Smooth muscle cell (in vitro differentiated cells): Measurements from ENCODE around the gene ABCA8. TPM values are rescaled to one million over a fixed set of nuclear protein-coding genes. Genes with fewer than 3 reads are reported as not detected.
A peak's percentile ranks its signal among the peaks of the same experiment; 100 is the strongest.

ENCODE experiments used
- DNase-seq: peaks from one replicate; lab custom pipeline; 2025; ENCODE audit not compliant: unreplicated experiment; lab: John Stamatoyannopoulos, UW
- H2AFZ ChIP-seq: fragments of 200-600 bp; sonication (generic); 2 replicates; pipeline ENCODE4 v1.6.0; 2016; ENCODE audit warnings: antibody characterized with exemption, low read depth, mild to moderate bottlenecking
- H3F3A ChIP-seq: fragments of 200-600 bp; sonication (generic); 2 replicates; pipeline ENCODE4 v1.6.0; 2017; ENCODE audit warnings: antibody characterized with exemption, low read depth
- H3K27ac ChIP-seq: fragments of 200-600 bp; sonication (generic); 2 replicates; pipeline ENCODE4 v1.5.1; 2016; ENCODE audit warnings: low read depth, mild to moderate bottlenecking
- H3K27me3 ChIP-seq: fragments of 200-600 bp; sonication (generic); 2 replicates; pipeline ENCODE4 v1.6.1; 2016; ENCODE audit warnings: low read depth, mild to moderate bottlenecking
- H3K36me3 ChIP-seq: fragments of 200-600 bp; sonication (generic); 2 replicates; pipeline ENCODE4 v1.5.1; 2016; ENCODE audit warnings: low read depth
- H3K4me1 ChIP-seq: fragments of 200-600 bp; sonication (generic); 2 replicates; pipeline ENCODE4 v1.5.1; 2016; ENCODE audit warnings: low read depth
- H3K4me2 ChIP-seq: fragments of 200-600 bp; sonication (generic); 2 replicates; pipeline ENCODE4 v1.6.0; 2016; ENCODE audit warnings: mild to moderate bottlenecking
- H3K4me3 ChIP-seq: fragments of 200-600 bp; sonication (generic); 2 replicates; pipeline ENCODE4 v1.5.1; 2016; ENCODE audit warnings: mild to moderate bottlenecking
- H3K79me2 ChIP-seq: fragments of 200-600 bp; sonication (generic); 2 replicates; pipeline ENCODE4 v1.6.0; 2016; ENCODE audit warnings: low read depth, mild to moderate bottlenecking
- H3K9ac ChIP-seq: fragments of 200-600 bp; sonication (generic); 2 replicates; pipeline ENCODE4 v1.6.0; 2016; ENCODE audit warnings: low read depth
- H3K9me3 ChIP-seq: fragments of 200-600 bp; sonication (generic); replicated peaks from 2 replicates; pipeline ENCODE4 v1.5.1; 2016; ENCODE audit warnings: low read depth
- H4K20me1 ChIP-seq: fragments of 200-600 bp; sonication (generic); 2 replicates; pipeline ENCODE4 v1.6.0; 2016; ENCODE audit warnings: low read depth
- WGBS: methylation state at CpG from one replicate; pipeline ENCODE4 v1.1.7; 2016; ENCODE audit warnings: low lambda C conversion rate; 5-methylcytosine and 5-hydroxymethylcytosine counted together
- polyA plus RNA-seq: library from polyadenylated mRNA; unstranded; fragments of >200 nt; fragmentation: Nextera tagmentation; extraction: Ambion mirVana; gene quantifications from 2 replicates; pipeline ENCODE4 v1.2.1, GENCODE V29; 2016
- total RNA-seq: library from RNA; depleted of rRNA; stranded (reverse); fragments of >200 nt; gene quantifications from 2 replicates; pipeline ENCODE4 v1.2.3, GENCODE V29; 2014
- TF ChIP-seq, protein P1 (sequence below): fragments of 200-600 bp; sonication (generic); IDR thresholded peaks from 2 replicates; pipeline ENCODE4 v1.5.1; 2017; ENCODE audit warnings: borderline replicate concordance, mild to moderate bottlenecking, antibody characterized with exemption; ENCODE audit not compliant: insufficient read depth, poor library complexity, severe bottlenecking

The ABCA8 gene
- total and polyA plus RNA-seq, 2 experiments from 2014 or later, result 1.7 to 6.9 TPM

DNA sequence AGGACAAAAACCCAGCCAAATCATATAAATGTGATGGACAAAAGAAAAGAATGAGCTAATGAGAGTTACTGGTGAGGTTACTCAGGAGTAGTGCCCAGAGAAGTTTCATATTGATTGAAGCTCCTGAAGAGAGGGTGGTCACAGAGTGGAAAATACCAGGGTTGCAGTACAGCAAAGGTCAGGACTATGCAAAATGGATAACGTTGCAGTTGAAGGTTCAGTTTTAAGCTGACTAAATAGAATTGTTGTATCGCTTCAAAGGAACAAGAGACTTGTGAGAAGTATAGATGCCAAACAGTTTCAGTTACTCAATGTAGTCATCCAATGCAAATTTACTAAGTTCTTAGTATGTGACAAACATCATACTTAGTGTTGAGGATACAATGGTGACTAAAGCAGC is 47.1 kb downstream of the ABCA8 start:
- WGBS, result 88% methylated on average over 2 of the region's 2 CpGs
- Histone ChIP-seq H3K9me3 (no peaks in the 10 kb centered on the region), H3K36me3 (no peaks in the 10 kb centered on the region), H3K27ac (peak overlapping the region; percentile 87), H3K9ac (peak overlapping the region; percentile 3), H3K4me1 (peaks cover 13% of the 10 kb centered on the region), H3K79me2 (no peaks in the 10 kb centered on the region), H2AFZ (peak overlapping the region; percentile 74), H4K20me1 (no peaks in the 10 kb centered on the region), H3K27me3 (no peaks in the 10 kb centered on the region), H3K4me2 (peak overlapping the region; percentile 71), H3F3A (peaks cover 18% of the 10 kb centered on the region), H3K4me3 (no peak overlapping the region)
- TF ChIP-seq, protein P1, sequence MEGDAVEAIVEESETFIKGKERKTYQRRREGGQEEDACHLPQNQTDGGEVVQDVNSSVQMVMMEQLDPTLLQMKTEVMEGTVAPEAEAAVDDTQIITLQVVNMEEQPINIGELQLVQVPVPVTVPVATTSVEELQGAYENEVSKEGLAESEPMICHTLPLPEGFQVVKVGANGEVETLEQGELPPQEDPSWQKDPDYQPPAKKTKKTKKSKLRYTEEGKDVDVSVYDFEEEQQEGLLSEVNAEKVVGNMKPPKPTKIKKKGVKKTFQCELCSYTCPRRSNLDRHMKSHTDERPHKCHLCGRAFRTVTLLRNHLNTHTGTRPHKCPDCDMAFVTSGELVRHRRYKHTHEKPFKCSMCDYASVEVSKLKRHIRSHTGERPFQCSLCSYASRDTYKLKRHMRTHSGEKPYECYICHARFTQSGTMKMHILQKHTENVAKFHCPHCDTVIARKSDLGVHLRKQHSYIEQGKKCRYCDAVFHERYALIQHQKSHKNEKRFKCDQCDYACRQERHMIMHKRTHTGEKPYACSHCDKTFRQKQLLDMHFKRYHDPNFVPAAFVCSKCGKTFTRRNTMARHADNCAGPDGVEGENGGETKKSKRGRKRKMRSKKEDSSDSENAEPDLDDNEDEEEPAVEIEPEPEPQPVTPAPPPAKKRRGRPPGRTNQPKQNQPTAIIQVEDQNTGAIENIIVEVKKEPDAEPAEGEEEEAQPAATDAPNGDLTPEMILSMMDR, result no peak
- DNase-seq, result no peak

DNA sequence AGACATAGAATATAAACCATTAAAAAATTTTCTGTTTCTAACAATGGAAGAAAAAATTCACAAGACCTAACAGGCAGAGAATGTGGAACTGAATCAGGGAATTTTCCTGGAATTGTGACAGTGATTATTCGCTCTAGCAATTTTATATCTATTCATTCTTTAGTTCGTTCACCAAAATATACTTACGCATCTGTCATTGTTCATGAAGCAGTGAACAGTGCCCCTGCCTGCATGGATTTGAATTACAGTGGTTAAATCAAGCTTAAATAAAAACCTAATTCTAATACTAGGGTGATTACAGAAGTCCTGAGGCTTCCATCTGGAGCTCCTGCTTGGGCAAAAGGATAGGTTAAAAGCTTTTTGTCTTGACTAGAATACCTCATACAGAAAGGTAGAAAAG is 48.6 kb downstream of the ABCA8 start:
- peaks cover 13% of the 10 kb centered on the region for H3K4me1 ChIP-seq
- WGBS, result 89% methylated on average over 3 of the region's 3 CpGs

DNA sequence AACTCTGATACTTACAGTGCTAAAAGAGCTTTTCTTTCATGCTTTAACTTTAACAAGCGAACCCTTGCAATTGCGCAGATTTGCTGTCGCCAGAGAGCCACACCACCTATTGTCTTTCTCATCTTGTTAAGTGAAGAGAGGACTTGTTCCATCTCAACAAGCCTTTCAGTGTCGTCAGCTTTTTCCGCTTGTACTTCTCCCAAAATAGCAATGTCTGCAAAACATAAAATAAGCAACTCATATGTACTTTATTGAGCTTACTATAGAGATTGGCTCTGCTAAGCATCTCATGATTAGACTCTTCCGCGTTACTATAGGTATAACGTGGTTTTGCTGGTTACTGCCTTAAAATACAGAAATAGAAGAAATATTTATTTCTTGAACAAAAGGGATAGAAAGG is 51.9 kb downstream of the ABCA8 start:
- 89% methylated on average over 8 of the region's 8 CpGs for WGBS
- H3K9me3 ChIP-seq, result peaks cover 4% of the 10 kb centered on the region
- no peaks in the 10 kb centered on the region for H3K27me3 ChIP-seq
- no peak overlapping the region for H3K9ac ChIP-seq
- no peak overlapping the region for H3K4me2 ChIP-seq
- peaks cover 8% of the 10 kb centered on the region for H3K4me1 ChIP-seq
- no peak overlapping the region for H2AFZ ChIP-seq
- no peak overlapping the region for H3K4me3 ChIP-seq
- TF ChIP-seq, protein P1, result no peak
- no peaks in the 10 kb centered on the region for H4K20me1 ChIP-seq
- H3K79me2 ChIP-seq, result no peaks in the 10 kb centered on the region
- no peak overlapping the region for H3K27ac ChIP-seq
- H3F3A ChIP-seq, result no peaks in the 10 kb centered on the region
- no peaks in the 10 kb centered on the region for H3K36me3 ChIP-seq
- DNase-seq, result no peak

More for the DNA sequence above, 48.6 kb downstream of the ABCA8 start:
- Histone ChIP-seq H4K20me1 (no peaks in the 10 kb centered on the region), H3K27me3 (no peaks in the 10 kb centered on the region), H3K9me3 (no peaks in the 10 kb centered on the region), H3K36me3 (no peaks in the 10 kb centered on the region), H3K9ac (no peak overlapping the region), H3K27ac (no peak overlapping the region), H3F3A (peaks cover 18% of the 10 kb centered on the region), H3K4me3 (no peak overlapping the region), H3K79me2 (no peaks in the 10 kb centered on the region), H2AFZ (no peak overlapping the region), H3K4me2 (peak overlapping the region; percentile 71)
- DNase-seq, result no peak
- TF ChIP-seq, protein P1, result peak; percentile 44

DNA sequence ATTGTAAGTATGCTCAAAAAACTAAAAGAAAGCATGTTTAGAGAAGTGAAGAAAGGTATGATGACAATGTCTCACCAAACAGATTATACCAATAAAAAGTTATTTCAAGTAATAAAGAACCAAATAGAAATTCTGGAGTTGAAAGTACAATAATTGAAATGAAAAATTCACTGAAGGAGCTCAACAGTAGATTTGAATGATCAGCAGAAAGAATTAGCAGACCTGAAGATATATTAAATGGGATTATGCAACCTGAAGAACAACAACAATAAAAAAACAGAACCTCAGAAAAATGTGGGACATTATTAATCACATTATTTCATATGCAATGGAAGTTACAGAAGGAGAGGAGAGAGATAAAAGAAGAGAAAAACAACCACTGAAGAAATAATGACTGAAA is 57.6 kb downstream of the ABCA8 start:
- H3K4me2 ChIP-seq, result no peak overlapping the region
- peaks cover 4% of the 10 kb centered on the region for H3K9me3 ChIP-seq
- no peaks in the 10 kb centered on the region for H4K20me1 ChIP-seq
- no peak overlapping the region for H3K27ac ChIP-seq
- no peaks in the 10 kb centered on the region for H3K36me3 ChIP-seq
- no peak for DNase-seq
- no peak overlapping the region for H3K4me3 ChIP-seq
- H3F3A ChIP-seq, result no peaks in the 10 kb centered on the region
- no peak overlapping the region for H2AFZ ChIP-seq
- no peaks in the 10 kb centered on the region for H3K4me1 ChIP-seq
- TF ChIP-seq, protein P1, result no peak
- no peaks in the 10 kb centered on the region for H3K79me2 ChIP-seq
- no peak overlapping the region for H3K9ac ChIP-seq
- H3K27me3 ChIP-seq, result no peaks in the 10 kb centered on the region
